ENCODE measurements around the gene PROCA1. TPM values are rescaled to one million over a fixed set of nuclear protein-coding genes. Genes with fewer than 3 reads are reported as not detected.

Gene PROCA1
- total RNA-seq, 1 experiment from 2014 or later: 4.9 TPM

- H3K4me1 ChIP-seq (ENCODE audit: control insufficient read depth, insufficient read depth, low read length): no peaks in the 10 kb centered on the region
- CTCF ChIA-PET: no interaction called here
- TF ChIP-seq REST (IDR thresholded peaks at IDR 0.05; ENCODE audit: insufficient read depth in 1 of 2, low read depth in 2 of 2, low read length in 1 of 2) (no peak), TCF7L2 (IDR thresholded peaks at IDR 0.05; ENCODE audit: low read depth, low read length) (no peak), SIN3A (IDR thresholded peaks at IDR 0.05; ENCODE audit: borderline replicate concordance, insufficient read depth, low read depth, low read length) (no peak)
- H3K27me3 ChIP-seq (ENCODE audit: control insufficient read depth, insufficient read depth, low read length): no peaks in the 10 kb centered on the region
- no peaks in the 10 kb centered on the region for H3K9me3 ChIP-seq (ENCODE audit: control insufficient read depth, insufficient read depth, low read depth, low read length)
- H3K27ac ChIP-seq (ENCODE audit: low read length): peak overlapping the region; percentile 27; the same call in 1 of the 2 replicates
- DNase-seq (ENCODE audit: low read depth, low spot score): no peak
- in situ Hi-C loops (cut with HindIII; ENCODE audit: low pct_unique_long_range_greater_than_20kb, low sequenced_read_pairs) (no loop called here), intact Hi-C loops (cut with micrococcal nuclease; ENCODE audit: unreplicated experiment) (no loop called here)
- peak; percentile 19; the same call in 1 of the 2 replicates for ATAC-seq
- H3K36me3 ChIP-seq (ENCODE audit: control insufficient read depth, insufficient read depth, low read length): peaks cover 2% of the 10 kb centered on the region; the same call in 1 of the 2 replicates
- no peak overlapping the region for H3K4me3 ChIP-seq (ENCODE audit: low read depth in 2 of 2, low read length in 2 of 2)
- POLR2A ChIA-PET: no interaction called here
- BruUV-seq (replicated peaks): no TSS peak
Measured at GRCh38 chr17:28705074-28705659, 6.5 kb downstream of the PROCA1 start.

- ATAC-seq (0 out of 2 replicates have a peak, but pooled peaks have one; percentile 3), DNase-seq (ENCODE audit: low read depth, low spot score) (no peak)
- no peak overlapping the region for H3K4me3 ChIP-seq (ENCODE audit: low read depth in 2 of 2, low read length in 2 of 2)
- CTCF ChIA-PET: no interaction called here
- H3K36me3 ChIP-seq (ENCODE audit: control insufficient read depth, insufficient read depth, low read length): peaks cover 2% of the 10 kb centered on the region; the same call in 1 of the 2 replicates
- intact Hi-C loops (cut with micrococcal nuclease; ENCODE audit: unreplicated experiment): no loop called here
- POLR2A ChIA-PET: interaction anchor here (0.5 kb wide), 1 partner anchor 28 kb away, joined by 6 read pairs; no protein-coding TSS in a partner anchor
- in situ Hi-C loops (cut with HindIII; ENCODE audit: low pct_unique_long_range_greater_than_20kb, low sequenced_read_pairs): no loop called here
- BruUV-seq (replicated peaks): no TSS peak
- no peaks in the 10 kb centered on the region for H3K9me3 ChIP-seq (ENCODE audit: control insufficient read depth, insufficient read depth, low read depth, low read length)
- H3K27me3 ChIP-seq (ENCODE audit: control insufficient read depth, insufficient read depth, low read length): no peaks in the 10 kb centered on the region
- TF ChIP-seq POLR2AphosphoS5 (IDR thresholded peaks at IDR 0.05; ENCODE audit: low read depth, low read length) (peak; percentile 55), REST (IDR thresholded peaks at IDR 0.05; ENCODE audit: insufficient read depth in 1 of 2, low read depth in 2 of 2, low read length in 1 of 2) (no peak)
- H3K27ac ChIP-seq (ENCODE audit: low read length): no peak overlapping the region
- H3K4me1 ChIP-seq (ENCODE audit: control insufficient read depth, insufficient read depth, low read length): no peaks in the 10 kb centered on the region
Measured at GRCh38 chr17:28704219-28704858, 7.3 kb downstream of the PROCA1 start.
